DND-41 (cell line): ENCODE measurements around the gene TPD52L2.

Source experiments
- CTCF ChIP-seq: IDR thresholded peaks from 2 replicates; pipeline ENCODE4 v1.5.1; 2012; ENCODE audit warnings: borderline replicate concordance, low read length, moderate library complexity, mild to moderate bottlenecking; ENCODE audit not compliant: poor library complexity, severe bottlenecking; ENCODE audit errors: extremely low read depth
- EZH2 ChIP-seq: IDR thresholded peaks from 3 replicates; pipeline ENCODE4 v1.6.1; 2012; ENCODE audit warnings: borderline replicate concordance, low read depth, mild to moderate bottlenecking, moderate library complexity, low read length, inconsistent platforms; ENCODE audit not compliant: severe bottlenecking

GRCh38 chr20:63893999-63894357, 28.9 kb downstream of the TPD52L2 start:
- TF ChIP-seq CTCF: no peak
- no peak for TF ChIP-seq EZH2
